Measurements from ENCODE around the gene STOM.
A peak's percentile ranks its signal among the peaks of the same experiment; 100 is the strongest.

STOM gene

DNA sequence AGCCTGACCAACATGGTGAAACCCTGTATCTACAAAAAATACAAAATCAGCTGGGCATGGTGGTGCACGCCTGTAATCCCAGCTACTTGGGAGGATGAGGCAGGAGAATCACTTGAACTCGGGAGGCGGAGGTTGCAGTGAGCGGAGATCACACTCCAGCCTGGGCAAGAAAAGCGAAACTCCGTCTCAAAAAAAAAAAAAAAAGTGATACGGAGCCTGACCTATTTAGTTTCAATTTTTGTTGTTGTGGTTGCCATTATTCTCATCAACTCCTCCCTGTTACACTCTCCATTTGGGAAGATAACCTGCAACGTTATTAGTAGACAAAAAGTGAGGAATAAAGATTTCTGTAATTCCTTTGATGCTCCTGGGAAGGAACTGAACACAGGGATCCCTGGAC is 1.3 kb downstream of the STOM start:
- no peak for DNase-seq

DNA sequence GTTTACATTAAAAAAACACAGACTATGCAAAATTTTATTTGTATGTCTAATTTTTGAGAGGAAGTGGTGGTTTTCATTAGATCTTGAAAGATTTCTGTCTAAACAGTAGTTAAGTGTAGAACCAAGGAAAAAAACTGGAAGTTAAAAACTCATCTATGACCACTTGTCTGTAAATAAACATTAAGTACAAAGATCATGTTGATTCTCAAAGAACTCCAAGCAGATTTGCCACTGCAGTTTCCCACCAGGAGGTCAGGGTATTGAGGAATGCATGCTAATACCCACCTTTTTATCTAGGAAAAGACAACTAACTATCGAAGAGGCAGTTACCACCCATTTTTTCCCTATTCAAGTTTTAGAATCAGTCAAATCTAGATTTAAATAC is 1.9 kb downstream of the STOM start:
- no peak for DNase-seq

DNA sequence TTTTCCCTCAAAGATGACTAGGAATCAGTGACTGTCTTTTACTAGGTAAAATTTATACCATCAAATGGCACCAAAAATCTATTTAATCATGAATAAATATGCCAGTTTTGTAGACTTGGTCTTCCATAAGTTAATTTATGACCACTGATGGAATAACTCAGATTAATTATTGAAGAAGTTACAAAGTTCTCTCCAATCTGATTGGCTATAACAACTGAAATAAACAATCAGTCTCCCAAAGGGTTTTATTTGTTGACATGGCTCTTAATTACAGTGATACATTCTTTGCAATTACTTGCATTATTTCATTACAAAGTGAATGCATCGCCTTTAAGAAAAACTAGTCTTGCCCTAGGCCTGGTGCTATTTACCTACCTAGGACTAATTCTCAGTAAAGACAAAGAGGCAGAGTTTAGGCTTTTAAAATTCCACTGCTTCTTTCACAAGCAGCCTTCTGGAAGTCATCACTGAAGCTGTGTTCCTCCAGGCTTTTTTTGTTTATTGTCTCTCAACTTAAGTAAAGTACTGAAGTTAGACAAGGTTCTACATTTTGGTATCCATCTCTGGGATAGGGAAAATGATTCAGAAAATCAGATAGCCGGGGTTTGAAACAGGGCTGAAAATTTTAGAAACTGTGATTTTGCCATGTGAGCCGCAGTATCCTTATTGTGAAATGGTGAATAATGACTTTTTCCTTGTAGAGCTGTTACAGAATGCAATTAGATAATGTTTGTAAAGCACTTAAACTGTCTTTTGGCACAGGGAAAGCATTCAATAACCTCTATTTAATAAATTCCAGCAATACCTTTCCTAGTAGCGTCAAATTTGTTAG is 2.5 kb downstream of the STOM start:
- no peak for DNase-seq

DNA sequence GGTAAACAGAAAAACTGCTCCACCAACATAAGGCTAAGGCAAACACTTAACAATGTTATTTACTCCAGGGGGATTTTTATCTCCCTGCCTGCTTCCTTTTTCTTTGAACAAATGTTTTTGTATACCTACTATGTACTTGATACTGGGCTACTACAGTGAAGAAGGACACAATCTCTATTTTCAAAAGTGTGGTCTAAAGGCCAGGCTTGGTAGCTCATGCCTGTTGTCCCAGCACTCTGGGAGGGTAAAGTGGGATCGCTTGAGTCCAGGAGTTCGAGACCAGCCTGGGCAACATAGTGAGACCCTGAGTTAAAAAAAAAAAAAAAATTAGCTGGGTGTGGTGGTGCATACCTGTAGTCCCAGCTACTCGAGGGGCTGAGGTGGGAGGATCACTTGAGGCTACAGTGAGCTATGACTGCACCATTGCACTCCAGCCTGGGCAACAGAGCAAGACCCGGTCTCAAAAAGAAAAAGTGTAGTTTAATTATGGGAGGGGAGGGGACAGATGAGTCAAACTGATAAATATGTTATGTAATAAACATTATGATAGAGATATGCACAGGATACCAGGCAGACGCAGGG is 3.3 kb downstream of the STOM start:
- no peak for DNase-seq

DNA sequence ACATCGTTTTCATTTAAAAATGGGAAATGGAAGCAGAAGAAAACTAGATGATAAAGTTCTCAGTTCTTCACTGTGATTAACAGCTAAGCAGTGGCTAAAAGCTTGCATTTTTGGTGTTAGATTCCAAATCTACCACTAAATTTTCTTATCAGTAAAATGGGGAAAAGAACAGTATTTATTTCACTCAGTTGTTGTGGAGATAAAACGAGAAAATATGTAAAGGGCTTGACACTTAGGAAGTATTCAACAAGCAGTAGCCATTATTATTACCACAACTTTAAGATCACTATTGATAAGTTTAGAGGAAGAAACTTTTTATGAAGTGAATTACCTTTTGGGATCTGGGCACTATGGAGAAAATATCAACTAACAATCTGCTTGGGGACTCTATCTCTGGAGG is 4.5 kb downstream of the STOM start:
- DNase-seq: no peak

DNA sequence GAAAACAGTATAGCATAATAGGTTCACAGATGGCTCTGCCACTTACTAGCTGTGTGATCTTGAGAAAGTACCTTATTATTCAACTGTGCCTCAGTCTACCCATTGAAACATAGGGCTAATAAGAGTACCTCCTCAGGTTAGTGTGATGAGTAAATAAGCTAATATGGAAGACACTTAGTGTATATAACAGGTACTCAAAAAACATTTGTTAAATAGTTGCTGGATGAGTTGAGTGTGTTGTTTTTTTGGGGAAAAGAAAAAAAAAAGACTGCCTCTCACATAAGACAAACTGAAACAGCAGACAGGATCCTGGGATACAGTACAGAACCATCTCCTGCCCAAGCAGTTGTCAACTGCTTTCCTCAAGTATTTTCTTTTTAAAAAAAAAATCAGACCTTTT is 5.2 kb downstream of the STOM start:
- DNase-seq: no peak

DNA sequence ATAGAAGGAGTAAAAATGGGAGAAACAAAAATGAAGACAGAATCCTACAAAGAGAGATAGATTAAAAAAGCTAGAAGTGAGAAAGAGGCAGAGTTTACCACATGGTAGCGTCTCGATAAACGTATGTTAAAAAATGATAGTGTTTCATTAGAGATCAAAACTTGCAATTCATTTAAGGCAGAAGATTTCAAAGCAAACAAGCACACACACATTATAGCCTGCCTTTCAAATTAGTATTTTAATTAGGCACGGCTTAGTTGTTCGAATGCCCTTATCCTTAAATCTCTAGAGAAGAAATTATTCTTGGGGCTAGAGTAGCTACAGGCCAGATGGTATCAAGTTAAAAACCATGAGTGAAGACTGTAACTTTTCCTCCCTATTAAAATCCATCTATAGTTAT is 6.0 kb downstream of the STOM start:
- DNase-seq: no peak

DNA sequence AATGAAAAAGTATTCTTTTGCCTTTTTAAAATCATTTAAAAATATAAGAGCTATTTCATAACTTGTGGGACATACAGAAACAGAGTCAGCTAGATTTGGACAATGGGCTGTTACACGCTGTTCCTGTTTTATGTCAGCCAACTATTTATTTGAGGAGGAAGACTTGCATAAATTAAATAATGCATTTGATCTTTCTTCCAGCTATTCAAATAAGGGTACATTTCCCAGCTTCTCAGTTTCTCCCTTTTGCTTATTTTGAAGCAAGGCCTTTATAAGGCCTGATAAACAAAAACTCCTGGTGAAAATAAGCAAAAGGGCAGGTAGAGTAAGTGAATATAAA is 6.5 kb downstream of the STOM start:
- no peak for DNase-seq

DNA sequence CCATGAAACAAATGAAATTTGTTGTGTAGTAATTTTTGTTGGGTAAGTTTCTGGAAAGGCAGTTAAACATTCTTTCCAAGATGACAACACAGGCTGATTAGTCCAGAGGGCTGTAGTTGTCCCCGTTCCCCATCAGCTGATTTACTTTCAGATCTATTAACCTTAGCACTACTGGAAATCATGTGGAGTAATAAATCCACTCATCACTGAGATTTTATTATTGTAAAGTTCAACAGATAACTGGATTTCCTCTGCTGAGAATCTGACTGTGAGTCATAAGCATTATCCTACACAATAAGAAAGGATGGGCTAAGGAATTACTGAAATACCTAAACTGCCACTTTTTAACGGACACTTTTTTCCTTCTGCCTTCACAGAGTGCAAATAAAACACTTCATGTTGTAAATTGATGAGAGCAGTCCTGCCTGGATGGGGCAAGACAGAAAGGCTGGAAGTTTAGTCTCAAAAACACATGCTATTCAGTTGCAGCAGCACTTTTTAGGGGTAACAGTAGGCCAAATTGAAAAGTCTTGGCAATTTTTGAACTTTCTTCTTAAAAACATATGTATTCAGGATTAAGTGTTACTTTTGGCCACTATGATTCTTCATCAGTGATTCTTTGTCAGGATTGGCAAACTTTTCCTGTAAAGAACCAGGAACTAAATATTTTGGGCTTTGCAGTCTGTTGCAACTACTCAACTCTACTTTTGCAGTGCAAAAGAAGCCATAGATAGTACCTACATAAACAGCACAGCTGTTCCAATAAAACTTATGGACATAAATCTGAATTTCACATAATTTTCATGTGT is 7.0 kb downstream of the STOM start:
- no peak for DNase-seq

DNA sequence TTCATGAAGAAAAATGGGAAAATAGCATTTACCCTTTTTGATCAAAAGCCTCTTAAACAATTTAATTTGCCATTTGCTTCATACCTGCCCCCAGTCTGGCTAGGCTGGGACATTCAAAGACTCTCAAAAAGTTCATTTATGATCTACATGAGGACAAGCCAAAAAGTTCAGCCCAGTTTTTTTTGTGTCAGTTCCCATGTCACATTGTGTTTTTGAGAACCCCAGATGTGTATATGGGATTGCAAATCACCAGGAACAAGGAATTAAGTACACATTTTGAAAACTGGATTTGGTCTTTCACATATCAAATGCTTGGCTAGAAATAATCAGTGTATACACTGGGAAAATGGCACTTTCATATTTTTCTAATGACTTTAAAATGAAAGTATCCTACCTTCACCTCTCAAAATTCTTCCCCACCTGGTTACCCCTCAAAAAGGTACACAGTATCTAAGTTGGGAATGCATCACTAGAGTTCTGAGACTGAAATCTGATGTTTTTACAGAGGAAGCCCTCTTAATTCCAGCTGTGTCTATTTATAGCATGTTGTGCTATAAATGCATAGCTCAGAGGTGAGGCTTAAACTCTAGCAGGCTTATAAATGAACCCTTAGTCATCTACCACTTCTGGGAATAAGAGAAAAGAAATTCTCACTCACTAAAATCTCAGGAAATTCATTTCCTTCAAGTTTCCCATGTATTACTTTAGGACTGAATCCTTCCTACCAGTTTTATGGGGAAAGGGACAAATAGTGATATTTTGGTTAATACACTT is 9.3 kb downstream of the STOM start:
- DNase-seq: no peak

DNA sequence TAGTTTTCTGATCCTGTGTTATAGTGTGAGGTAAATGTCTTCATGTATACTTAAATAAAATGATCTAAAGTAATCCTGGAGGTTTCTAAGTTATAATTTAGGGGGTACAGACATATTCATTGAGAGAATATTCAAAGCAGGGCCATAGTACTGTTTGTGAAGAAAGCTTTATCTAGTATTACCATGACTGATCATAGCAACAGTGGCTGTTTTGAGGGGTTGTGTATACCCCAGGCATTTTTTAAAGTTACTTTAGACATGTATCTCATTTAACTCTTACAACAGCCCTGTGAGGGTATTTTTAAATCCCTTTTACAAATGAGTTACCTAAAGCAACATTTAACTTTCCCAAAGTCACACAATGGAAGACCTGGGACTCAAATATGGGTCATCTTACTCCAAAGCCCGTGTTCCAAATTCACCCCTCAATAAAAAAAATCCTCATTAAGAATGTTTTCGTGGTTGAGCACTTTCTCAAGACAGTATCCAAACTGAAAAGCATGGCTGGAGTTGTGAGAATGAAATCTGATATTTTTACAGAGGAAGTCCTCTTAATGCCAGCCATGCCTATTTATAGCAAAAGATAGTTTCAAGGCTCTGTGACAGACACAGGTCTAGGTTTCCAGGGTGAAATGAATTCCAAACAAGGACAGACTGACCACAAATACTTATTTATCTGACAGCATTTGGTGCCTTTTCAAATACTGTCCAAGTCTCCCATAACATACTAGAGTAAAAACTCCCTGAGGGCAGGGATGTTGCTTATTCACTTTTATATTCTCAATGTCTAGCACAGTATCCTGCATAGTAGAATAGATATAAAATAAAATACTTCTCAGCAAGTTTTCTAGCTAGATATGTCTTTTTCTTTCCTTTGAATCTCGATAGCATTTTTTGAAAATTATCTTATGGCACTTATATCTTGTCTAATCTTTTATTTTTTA is 10.4 kb downstream of the STOM start:
- no peak for DNase-seq

DNA sequence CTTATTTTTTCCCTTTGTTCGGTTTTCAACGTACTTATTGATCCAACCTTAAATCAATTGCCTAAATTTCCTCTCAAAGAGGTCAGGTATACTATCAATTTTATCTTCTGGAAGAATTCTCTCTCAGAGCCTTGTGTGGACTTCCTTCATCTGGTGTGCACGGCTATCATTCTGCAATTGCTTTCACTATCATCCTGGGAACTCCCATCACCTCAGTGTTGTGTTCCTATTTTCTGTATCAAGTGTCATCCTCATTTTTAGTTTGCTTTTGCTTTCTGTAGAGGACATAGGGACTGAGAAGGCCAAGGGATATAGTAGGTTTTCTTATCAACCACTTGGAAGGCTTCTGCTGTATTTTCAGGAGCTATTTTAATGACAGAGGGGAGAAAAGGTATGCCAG is 11.3 kb downstream of the STOM start:
- no peak for DNase-seq

DNA sequence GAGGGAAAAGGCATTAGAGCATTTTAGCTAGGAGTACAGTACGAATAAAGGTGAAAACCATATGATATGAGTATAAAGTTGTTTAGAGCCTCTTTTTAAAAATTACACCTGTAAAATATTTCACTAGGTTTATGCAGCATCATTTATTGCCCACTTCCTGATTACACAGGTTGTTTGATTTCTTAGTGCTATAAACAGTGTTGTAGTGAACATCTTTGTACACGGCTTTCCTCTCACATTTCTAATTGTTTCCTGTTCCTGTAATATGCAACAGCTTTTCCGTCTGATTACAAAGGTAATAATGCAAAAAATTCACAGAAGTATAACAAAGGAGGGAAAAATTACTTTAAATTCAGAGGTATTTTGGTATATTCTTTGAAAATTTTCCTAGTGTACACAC is 13.0 kb downstream of the STOM start:
- no peak for DNase-seq

DNA sequence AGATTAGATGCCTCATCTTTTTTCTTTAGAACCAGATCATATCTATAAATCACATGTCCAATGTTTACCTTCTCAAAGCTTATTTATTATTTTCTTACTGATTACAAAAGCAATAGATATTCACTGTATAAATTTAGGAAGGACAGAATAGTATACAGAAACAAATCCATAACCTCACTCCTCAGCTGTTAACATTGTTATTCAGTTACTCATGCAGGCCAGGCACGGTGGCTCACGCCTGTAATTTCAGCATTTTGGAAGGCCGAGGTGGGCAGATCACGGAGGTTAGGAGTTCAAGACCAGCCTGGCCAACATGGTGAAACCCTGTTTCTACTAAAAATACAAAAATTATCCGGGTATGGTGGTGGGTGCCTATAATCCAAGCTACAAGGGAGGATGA is 15.3 kb downstream of the STOM start:
- DNase-seq: no peak

DNA sequence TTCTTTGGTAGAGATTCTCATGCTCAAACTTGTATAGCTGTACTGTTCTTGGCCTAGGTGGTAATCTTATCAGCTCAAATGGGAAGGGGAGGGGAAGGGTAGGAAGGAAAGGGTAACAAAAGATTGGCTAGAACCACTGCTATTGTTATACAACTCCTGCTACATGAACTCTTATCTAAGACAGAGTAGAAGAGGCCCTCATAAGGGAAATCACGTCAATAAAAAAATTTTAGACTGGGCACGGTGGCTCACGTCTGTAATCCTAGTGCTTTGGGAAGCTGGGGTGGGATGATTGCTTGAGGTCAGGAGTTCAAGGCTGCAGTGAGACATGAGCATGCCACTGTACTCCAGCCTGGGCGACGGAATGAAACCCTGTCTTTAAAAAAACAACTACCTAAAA is 15.9 kb downstream of the STOM start:
- no peak for DNase-seq

DNA sequence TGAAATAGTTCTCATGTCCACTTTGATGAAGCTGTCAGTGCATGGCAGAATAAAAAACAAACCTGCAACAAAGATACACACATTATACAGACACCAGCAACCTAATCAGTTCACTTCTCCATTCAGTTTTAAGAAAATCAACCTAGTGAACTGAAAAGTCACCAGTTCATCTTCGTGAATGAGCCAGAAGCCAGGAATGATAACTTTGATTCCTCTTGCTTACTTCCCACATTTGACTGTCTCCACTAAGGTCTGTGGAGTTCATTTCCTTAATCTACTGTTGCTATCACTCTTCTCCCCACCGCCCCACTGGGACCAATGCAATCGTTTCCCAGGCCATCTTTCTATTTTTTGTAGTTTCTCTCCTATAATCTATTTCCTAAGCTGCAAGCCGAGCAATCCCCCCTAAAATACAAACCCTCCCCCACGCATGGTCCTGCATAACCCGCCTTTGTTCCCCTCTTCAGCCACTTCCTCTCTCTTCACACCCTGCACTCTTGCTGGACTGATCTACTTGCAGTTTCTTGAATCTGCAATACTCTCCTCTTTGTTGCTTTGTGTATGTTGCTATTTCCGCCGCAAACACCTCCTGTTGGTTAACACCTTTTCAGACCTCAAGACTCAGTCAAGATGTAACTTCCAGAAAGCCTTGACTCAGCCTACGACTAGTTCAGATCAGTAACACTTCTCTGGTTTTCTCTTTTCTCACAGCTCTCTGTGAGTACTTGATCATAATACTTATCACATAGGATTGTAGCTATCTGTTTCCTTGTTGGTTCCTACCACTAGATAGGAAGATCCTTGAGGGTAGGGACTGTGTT is 16.6 kb downstream of the STOM start:
- DNase-seq: no peak

DNA sequence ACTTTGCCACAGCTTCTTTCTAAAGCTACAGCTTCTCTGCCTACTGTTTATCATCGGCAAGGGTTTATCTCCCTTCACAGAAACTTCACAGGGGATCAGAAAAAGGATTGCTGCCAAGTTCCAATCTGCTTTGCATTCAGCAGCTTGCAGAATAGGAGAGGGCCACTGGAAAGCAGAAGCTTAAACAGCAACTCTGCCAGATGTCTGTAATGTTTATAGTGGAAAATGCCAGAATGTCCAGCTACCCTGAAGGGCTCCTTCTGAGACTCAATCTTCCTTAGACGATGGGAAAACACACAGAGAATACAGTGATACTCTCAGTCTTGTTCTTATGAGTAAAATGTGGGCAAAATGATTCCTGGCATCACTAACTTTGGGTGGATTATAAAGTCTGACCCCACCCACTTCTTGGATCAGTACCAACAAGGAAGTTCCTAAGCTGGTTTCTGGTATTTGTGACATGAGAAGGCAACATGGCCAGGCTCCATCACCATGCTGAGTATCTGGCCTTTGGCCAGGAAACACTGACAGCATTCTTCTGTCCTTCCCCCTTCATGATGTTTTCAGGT is 19.0 kb downstream of the STOM start:
- peak; percentile 74 for DNase-seq

DNA sequence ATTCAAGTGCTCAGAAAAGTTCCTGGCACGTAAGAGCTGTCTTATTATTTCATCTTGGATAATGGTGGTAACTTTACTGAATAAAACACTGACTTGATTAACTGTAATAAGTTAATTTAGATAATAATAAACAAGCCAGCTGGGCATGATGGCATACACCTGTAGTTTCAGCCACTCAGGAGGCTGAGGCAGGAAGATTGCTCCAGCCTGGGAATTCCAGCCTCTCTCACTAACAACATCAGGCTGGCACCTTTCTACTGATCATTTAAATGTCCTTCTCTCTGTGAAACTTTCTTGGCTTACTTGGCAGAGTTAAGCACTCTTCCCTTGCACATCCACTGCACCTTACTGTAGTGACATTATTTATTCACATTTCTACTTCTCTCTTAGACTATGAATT is 20.0 kb downstream of the STOM start:
- DNase-seq: no peak

DNA sequence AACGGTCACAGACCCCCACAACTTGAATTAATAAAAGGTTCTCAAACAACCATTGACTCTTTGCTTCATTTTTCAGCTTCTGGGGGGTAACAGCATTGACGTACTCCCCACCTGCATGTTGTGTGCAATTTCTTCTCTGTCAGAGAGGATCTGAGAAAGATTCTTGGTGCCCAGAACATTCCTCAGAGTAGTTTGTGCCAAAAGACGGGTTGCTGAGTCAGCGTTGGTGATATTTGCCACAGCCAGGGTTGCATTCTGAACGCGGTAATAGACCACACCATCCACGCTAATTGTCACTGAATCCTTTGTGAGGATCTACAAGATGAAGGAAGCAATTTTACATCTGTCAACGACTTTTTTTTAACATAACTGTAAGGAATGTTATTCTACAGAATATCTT is 21.0 kb downstream of the STOM start:
- DNase-seq: no peak

DNA sequence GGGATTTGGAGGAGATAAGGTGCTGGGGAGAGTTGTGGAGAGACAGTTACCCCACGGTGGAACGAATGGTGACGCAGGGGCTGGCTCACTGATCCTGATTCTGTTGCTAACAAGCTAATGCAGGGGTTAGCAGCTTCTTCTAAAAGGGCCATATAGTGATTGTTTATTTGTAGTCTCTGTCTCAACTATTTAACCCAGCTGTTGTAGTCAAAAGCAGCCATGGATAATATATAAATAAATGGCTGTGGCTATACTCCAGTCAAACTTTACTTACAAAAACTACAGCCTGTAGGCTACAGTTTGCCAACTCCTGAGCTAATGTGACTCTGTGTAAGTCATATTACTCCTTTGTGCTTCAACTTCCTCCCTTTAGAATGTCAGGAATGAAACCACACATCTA is 21.8 kb downstream of the STOM start:
- DNase-seq: no peak

DNA sequence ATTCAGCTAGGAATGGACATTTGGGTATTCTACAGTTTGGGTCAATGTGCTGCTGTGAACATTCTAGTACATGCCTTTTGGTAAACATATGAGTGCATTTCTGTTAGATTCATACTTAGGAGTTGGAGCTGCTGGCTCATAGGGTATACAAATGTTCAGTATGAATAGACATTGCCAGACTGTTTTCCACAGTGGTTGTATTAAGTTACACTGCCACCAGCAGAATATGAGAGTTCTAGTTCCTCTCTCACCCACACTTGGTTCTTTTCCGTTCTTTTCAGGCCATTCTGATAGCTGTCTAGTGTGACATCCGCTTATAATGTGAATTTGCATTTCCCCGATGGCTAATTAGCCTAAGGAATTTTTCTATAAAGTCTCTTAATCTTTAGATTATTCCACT is 25.0 kb downstream of the STOM start:
- DNase-seq: no peak
